ENCODE measurements around the gene LPAR2.

DNA sequence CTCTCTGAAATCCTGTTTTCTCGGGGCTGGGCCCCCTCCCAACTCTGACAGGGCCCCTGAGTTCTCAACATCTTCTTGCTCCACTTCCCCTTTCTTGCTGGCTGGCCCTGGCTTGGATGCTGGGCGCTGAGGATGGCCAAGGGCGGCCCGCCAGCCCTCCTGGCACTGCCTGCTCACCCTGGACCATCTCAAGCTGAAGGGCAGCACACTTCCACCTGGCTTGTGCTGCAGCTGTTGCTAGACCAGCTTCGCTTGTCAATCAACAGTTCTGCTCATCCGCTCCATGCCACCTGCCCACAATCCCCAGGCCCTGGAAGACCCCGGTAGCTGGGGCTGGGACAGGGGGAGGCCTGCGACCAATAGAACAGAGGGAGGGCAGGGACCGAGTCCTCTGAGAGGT lies 22.3 kb upstream of the LPAR2 start:
- TF ChIP-seq EP300 (IDR thresholded peaks at IDR 0.05) (no peak), POLR2A (IDR thresholded peaks at IDR 0.05) (no peak), POLR2AphosphoS5 (IDR thresholded peaks at IDR 0.05) (no peak)
- TF ChIP-seq, protein P1, sequence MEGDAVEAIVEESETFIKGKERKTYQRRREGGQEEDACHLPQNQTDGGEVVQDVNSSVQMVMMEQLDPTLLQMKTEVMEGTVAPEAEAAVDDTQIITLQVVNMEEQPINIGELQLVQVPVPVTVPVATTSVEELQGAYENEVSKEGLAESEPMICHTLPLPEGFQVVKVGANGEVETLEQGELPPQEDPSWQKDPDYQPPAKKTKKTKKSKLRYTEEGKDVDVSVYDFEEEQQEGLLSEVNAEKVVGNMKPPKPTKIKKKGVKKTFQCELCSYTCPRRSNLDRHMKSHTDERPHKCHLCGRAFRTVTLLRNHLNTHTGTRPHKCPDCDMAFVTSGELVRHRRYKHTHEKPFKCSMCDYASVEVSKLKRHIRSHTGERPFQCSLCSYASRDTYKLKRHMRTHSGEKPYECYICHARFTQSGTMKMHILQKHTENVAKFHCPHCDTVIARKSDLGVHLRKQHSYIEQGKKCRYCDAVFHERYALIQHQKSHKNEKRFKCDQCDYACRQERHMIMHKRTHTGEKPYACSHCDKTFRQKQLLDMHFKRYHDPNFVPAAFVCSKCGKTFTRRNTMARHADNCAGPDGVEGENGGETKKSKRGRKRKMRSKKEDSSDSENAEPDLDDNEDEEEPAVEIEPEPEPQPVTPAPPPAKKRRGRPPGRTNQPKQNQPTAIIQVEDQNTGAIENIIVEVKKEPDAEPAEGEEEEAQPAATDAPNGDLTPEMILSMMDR (IDR thresholded peaks at IDR 0.05) = no peak

Data from suprapubic skin (tissue), 4 donors.